GM23338 (cell line): Measurements from ENCODE around the gene SRSF7. TPM values are rescaled to one million over a fixed set of nuclear protein-coding genes. Genes with fewer than 3 reads are reported as not detected.
"Not testable (repeated sequence)": the region's sequence is repeated elsewhere in the genome, so short reads cannot be mapped to it uniquely, and the experiment has no call there.

ENCODE experiments used
- ATAC-seq: fragments of 200-7000 bp; cut with Tn5 transposase; 3 replicates; pipeline ENCODE4 v1.9.1; 2020
- DNase-seq: peaks from one replicate; pipeline ENCODE4 v3.0.0-alpha.2; 2015; ENCODE audit warnings: low spot score
- H2AFZ ChIP-seq: fragments of 200-600 bp; sonication (generic); 2 replicates; pipeline ENCODE4 v1.8.0; 2016; ENCODE audit warnings: antibody characterized with exemption, mild to moderate bottlenecking, moderate library complexity
- H3F3A ChIP-seq: fragments of 200-600 bp; sonication (generic); replicated peaks from 2 replicates; pipeline ENCODE4 v1.8.0; 2017; ENCODE audit warnings: antibody characterized with exemption, mixed run types, low read depth
- H3K27ac ChIP-seq: fragments of 200-600 bp; sonication (generic); 2 replicates; pipeline ENCODE4 v1.6.1; 2016; ENCODE audit warnings: low read depth
- H3K27me3 ChIP-seq: fragments of 200-600 bp; sonication (generic); 2 replicates; pipeline ENCODE4 v1.8.0; 2016; ENCODE audit warnings: mild to moderate bottlenecking, mixed run types, moderate library complexity; ENCODE audit not compliant: insufficient read depth
- H3K36me3 ChIP-seq: fragments of 200-600 bp; sonication (generic); 2 replicates; pipeline ENCODE4 v1.8.0; 2016; ENCODE audit warnings: mild to moderate bottlenecking; ENCODE audit not compliant: insufficient read depth
- H3K4me1 ChIP-seq: fragments of 200-600 bp; sonication (generic); 2 replicates; pipeline ENCODE4 v1.8.0; 2016; ENCODE audit warnings: mild to moderate bottlenecking, moderate library complexity; ENCODE audit not compliant: insufficient read depth
- H3K4me2 ChIP-seq: fragments of 200-600 bp; sonication (generic); 2 replicates; pipeline ENCODE4 v1.7.1; 2017; ENCODE audit warnings: mixed run types
- H3K4me3 ChIP-seq: fragments of 200-600 bp; sonication (generic); 2 replicates; pipeline ENCODE4 v1.6.1; 2016; ENCODE audit warnings: mixed run types
- H3K79me2 ChIP-seq: fragments of 200-600 bp; sonication (generic); replicated peaks from 2 replicates; pipeline ENCODE4 v1.8.0; 2017; ENCODE audit warnings: mild to moderate bottlenecking; ENCODE audit not compliant: insufficient read depth
- H3K9me2 ChIP-seq: fragments of 200-600 bp; sonication (generic); 2 replicates; pipeline ENCODE4 v1.8.0; 2017; ENCODE audit not compliant: insufficient read depth
- H4K20me1 ChIP-seq: fragments of 200-600 bp; sonication (generic); replicated peaks from 2 replicates; pipeline ENCODE4 v1.8.0; 2017; ENCODE audit warnings: mild to moderate bottlenecking; ENCODE audit not compliant: insufficient read depth
- H3K27ac Mint-ChIP-seq: 2 replicates; pipeline ENCODE4 v1.8.0; 2020; ENCODE audit warnings: inconsistent platforms, mild to moderate bottlenecking, moderate library complexity, mixed read lengths
- H3K27me3 Mint-ChIP-seq: 3 replicates; pipeline ENCODE4 v1.8.0; 2022; ENCODE audit warnings: low read depth, mild to moderate bottlenecking, moderate library complexity, mixed read lengths, inconsistent platforms; ENCODE audit not compliant: insufficient read depth, poor library complexity
- H3K36me3 Mint-ChIP-seq: 3 replicates; pipeline ENCODE4 v1.8.0; 2021; ENCODE audit warnings: low read depth, mild to moderate bottlenecking, inconsistent platforms, moderate library complexity, mixed read lengths
- H3K4me1 Mint-ChIP-seq: 3 replicates; pipeline ENCODE4 v1.8.0; 2020; ENCODE audit warnings: mild to moderate bottlenecking, inconsistent platforms, mixed read lengths
- H3K4me3 Mint-ChIP-seq: 3 replicates; pipeline ENCODE4 v1.8.0; 2021; ENCODE audit warnings: moderate library complexity, mild to moderate bottlenecking, inconsistent platforms, mixed read lengths
- H3K9me3 Mint-ChIP-seq: 3 replicates; pipeline ENCODE4 v1.8.0; 2020; ENCODE audit warnings: moderate library complexity, mild to moderate bottlenecking, inconsistent platforms, mixed read lengths
- EZH2 ChIP-seq: fragments of 200-600 bp; sonication (generic); IDR thresholded peaks from one replicate; pipeline ENCODE4 v1.8.0; 2017; ENCODE audit warnings: antibody characterized with exemption, mild to moderate bottlenecking, low read depth; ENCODE audit not compliant: unreplicated experiment
- EZH2phosphoT487 ChIP-seq: fragments of 200-600 bp; sonication (generic); IDR thresholded peaks from one replicate; pipeline ENCODE4 v1.8.1; 2018; ENCODE audit warnings: antibody characterized with exemption; ENCODE audit not compliant: unreplicated experiment
- JUNB ChIP-seq: IDR thresholded peaks from one replicate; pipeline ENCODE4 v1.6.1; 2016; ENCODE audit warnings: antibody characterized with exemption; ENCODE audit not compliant: unreplicated experiment
- STAT1 ChIP-seq: IDR thresholded peaks from one replicate; pipeline ENCODE4 v1.6.1; 2016; ENCODE audit warnings: antibody characterized with exemption; ENCODE audit not compliant: unreplicated experiment
- ZNF331 ChIP-seq: fragments of 250-450 bp; sonication (Bioruptor Pico); IDR thresholded peaks from 2 replicates; pipeline ENCODE4 v1.5.0; 2020; ENCODE audit warnings: low read depth, mild to moderate bottlenecking, moderate library complexity
- polyA plus RNA-seq: library from polyadenylated mRNA; unstranded; fragments of >200 nt; fragmentation: Nextera tagmentation; extraction: Ambion mirVana; gene quantifications from 2 replicates; pipeline ENCODE4 v1.2.1, GENCODE V29; 2016
- total RNA-seq: library from RNA; depleted of rRNA; stranded (reverse); fragments of >200 nt; shearing (Covaris generic); gene quantifications from 2 replicates; pipeline ENCODE4 v1.2.3, GENCODE V29; 2014
- TF ChIP-seq, protein P1 (sequence below): IDR thresholded peaks from one replicate; pipeline ENCODE4 v1.6.1; 2018; ENCODE audit warnings: antibody characterized with exemption; ENCODE audit not compliant: unreplicated experiment
- TF ChIP-seq, protein P2 (sequence below): IDR thresholded peaks from 2 replicates; pipeline ENCODE4 v1.6.1; 2016; ENCODE audit warnings: antibody characterized with exemption
- TF ChIP-seq, protein P3 (sequence below): fragments of 250-450 bp; sonication (Bioruptor Pico); IDR thresholded peaks from 2 replicates; pipeline ENCODE4 v1.5.0; 2020; ENCODE audit warnings: mild to moderate bottlenecking, moderate library complexity

Gene SRSF7
- total and polyA plus RNA-seq, 2 experiments from 2014 or later: 251 to 572 TPM

DNA sequence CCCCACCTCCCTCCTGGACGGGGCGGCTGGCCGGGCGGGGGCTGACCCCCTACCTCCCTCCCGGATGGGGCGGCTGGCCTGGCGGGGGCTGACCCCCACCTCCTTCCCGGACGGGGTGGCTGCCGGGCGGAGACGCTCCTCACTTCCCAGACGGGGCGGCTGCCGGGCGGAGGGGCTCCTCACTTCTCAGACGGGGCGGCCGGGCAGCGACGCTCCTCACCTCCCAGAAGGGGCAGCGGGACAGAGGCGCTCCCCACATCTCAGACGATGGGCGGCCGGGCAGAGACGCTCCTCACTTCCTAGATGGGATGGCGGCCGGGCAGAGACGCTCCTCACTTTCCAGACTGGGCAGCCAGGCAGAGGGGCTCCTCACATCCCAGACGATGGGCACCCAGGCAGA, 4.7 kb upstream of the SRSF7 start:
- H4K20me1 ChIP-seq, H3K9me2 ChIP-seq, H3K27ac Mint-ChIP-seq, H3K27ac ChIP-seq, H2AFZ ChIP-seq, H3K4me3 ChIP-seq, H3K4me1 Mint-ChIP-seq, H3F3A ChIP-seq, H3K27me3 ChIP-seq, H3K4me1 ChIP-seq, H3K36me3 Mint-ChIP-seq, H3K27me3 Mint-ChIP-seq, H3K9me3 Mint-ChIP-seq, DNase-seq, ATAC-seq, H3K79me2 ChIP-seq, H3K36me3 ChIP-seq, H3K4me3 Mint-ChIP-seq, H3K4me2 ChIP-seq: not testable (repeated sequence)

DNA sequence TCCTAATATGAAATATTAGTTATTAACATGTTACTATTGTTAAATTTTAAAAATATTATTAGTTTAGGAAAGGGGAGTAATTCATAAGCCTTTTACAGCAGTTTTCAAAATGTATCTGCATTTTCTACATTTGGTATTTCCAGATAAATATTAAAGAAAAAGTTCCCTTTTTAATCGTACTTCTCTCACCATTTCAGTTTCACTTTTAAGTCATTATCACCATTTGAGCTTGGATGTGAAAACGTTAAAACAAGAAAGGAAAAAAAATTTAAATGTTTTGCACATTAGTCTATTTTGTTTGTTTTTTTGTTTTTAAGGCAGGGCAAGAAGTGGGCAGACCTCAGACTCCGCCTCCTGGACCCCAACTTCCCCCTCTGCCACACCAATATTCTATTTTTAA, 3.3 kb upstream of the SRSF7 start:
- Mint-ChIP-seq H3K4me3 (no peak overlapping the region), H3K27me3 (peaks cover 21% of the 10 kb centered on the region), H3K36me3 (peaks cover 18% of the 10 kb centered on the region), H3K4me1 (peaks cover 9% of the 10 kb centered on the region), H3K27ac (no peak overlapping the region), H3K9me3 (peaks cover 11% of the 10 kb centered on the region; the same call in 2 of the 3 replicates)
- ATAC-seq (no peak), DNase-seq (no peak)
- no peaks in the 10 kb centered on the region for H3K27me3 ChIP-seq
- peaks cover 6% of the 10 kb centered on the region; the same call in 1 of the 2 replicates for H3K36me3 ChIP-seq
- peaks cover 7% of the 10 kb centered on the region for H4K20me1 ChIP-seq
- peaks cover 7% of the 10 kb centered on the region for H3K4me1 ChIP-seq
- H3K79me2 ChIP-seq: peaks cover 16% of the 10 kb centered on the region
- H2AFZ ChIP-seq: no peak overlapping the region
- H3K27ac ChIP-seq: no peak overlapping the region
- H3F3A ChIP-seq: peaks cover 13% of the 10 kb centered on the region; the same call in 1 of the 2 replicates
- no peaks in the 10 kb centered on the region for H3K9me2 ChIP-seq
- H3K4me3 ChIP-seq: no peak overlapping the region
- H3K4me2 ChIP-seq: no peak overlapping the region
- TF ChIP-seq, protein P1, sequence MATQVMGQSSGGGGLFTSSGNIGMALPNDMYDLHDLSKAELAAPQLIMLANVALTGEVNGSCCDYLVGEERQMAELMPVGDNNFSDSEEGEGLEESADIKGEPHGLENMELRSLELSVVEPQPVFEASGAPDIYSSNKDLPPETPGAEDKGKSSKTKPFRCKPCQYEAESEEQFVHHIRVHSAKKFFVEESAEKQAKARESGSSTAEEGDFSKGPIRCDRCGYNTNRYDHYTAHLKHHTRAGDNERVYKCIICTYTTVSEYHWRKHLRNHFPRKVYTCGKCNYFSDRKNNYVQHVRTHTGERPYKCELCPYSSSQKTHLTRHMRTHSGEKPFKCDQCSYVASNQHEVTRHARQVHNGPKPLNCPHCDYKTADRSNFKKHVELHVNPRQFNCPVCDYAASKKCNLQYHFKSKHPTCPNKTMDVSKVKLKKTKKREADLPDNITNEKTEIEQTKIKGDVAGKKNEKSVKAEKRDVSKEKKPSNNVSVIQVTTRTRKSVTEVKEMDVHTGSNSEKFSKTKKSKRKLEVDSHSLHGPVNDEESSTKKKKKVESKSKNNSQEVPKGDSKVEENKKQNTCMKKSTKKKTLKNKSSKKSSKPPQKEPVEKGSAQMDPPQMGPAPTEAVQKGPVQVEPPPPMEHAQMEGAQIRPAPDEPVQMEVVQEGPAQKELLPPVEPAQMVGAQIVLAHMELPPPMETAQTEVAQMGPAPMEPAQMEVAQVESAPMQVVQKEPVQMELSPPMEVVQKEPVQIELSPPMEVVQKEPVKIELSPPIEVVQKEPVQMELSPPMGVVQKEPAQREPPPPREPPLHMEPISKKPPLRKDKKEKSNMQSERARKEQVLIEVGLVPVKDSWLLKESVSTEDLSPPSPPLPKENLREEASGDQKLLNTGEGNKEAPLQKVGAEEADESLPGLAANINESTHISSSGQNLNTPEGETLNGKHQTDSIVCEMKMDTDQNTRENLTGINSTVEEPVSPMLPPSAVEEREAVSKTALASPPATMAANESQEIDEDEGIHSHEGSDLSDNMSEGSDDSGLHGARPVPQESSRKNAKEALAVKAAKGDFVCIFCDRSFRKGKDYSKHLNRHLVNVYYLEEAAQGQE: no peak
- TF ChIP-seq JUNB (no peak), STAT1 (no peak), EZH2 (no peak), ZNF331 (no peak), EZH2phosphoT487 (no peak)
- TF ChIP-seq, protein P2, sequence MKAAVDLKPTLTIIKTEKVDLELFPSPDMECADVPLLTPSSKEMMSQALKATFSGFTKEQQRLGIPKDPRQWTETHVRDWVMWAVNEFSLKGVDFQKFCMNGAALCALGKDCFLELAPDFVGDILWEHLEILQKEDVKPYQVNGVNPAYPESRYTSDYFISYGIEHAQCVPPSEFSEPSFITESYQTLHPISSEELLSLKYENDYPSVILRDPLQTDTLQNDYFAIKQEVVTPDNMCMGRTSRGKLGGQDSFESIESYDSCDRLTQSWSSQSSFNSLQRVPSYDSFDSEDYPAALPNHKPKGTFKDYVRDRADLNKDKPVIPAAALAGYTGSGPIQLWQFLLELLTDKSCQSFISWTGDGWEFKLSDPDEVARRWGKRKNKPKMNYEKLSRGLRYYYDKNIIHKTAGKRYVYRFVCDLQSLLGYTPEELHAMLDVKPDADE: no peak
- TF ChIP-seq, protein P3, sequence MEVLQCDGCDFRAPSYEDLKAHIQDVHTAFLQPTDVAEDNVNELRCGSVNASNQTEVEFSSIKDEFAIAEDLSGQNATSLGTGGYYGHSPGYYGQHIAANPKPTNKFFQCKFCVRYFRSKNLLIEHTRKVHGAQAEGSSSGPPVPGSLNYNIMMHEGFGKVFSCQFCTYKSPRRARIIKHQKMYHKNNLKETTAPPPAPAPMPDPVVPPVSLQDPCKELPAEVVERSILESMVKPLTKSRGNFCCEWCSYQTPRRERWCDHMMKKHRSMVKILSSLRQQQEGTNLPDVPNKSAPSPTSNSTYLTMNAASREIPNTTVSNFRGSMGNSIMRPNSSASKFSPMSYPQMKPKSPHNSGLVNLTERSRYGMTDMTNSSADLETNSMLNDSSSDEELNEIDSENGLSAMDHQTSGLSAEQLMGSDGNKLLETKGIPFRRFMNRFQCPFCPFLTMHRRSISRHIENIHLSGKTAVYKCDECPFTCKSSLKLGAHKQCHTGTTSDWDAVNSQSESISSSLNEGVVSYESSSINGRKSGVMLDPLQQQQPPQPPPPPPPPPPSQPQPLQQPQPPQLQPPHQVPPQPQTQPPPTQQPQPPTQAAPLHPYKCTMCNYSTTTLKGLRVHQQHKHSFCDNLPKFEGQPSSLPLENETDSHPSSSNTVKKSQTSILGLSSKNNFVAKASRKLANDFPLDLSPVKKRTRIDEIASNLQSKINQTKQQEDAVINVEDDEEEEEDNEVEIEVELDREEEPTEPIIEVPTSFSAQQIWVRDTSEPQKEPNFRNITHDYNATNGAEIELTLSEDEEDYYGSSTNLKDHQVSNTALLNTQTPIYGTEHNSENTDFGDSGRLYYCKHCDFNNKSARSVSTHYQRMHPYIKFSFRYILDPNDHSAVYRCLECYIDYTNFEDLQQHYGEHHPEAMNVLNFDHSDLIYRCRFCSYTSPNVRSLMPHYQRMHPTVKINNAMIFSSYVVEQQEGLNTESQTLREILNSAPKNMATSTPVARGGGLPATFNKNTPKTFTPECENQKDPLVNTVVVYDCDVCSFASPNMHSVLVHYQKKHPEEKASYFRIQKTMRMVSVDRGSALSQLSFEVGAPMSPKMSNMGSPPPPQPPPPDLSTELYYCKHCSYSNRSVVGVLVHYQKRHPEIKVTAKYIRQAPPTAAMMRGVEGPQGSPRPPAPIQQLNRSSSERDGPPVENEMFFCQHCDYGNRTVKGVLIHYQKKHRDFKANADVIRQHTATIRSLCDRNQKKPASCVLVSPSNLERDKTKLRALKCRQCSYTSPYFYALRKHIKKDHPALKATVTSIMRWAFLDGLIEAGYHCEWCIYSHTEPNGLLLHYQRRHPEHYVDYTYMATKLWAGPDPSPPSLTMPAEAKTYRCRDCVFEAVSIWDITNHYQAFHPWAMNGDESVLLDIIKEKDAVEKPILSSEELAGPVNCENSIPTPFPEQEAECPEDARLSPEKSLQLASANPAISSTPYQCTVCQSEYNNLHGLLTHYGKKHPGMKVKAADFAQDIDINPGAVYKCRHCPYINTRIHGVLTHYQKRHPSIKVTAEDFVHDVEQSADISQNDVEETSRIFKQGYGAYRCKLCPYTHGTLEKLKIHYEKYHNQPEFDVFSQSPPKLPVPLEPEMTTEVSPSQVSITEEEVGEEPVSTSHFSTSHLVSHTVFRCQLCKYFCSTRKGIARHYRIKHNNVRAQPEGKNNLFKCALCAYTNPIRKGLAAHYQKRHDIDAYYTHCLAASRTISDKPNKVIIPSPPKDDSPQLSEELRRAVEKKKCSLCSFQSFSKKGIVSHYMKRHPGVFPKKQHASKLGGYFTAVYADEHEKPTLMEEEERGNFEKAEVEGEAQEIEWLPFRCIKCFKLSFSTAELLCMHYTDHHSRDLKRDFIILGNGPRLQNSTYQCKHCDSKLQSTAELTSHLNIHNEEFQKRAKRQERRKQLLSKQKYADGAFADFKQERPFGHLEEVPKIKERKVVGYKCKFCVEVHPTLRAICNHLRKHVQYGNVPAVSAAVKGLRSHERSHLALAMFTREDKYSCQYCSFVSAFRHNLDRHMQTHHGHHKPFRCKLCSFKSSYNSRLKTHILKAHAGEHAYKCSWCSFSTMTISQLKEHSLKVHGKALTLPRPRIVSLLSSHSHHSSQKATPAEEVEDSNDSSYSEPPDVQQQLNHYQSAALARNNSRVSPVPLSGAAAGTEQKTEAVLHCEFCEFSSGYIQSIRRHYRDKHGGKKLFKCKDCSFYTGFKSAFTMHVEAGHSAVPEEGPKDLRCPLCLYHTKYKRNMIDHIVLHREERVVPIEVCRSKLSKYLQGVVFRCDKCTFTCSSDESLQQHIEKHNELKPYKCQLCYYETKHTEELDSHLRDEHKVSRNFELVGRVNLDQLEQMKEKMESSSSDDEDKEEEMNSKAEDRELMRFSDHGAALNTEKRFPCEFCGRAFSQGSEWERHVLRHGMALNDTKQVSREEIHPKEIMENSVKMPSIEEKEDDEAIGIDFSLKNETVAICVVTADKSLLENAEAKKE (CRISPR knock-in tag): no peak
